Measurements from ENCODE around the gene GRIA4.

- no peak for TF ChIP-seq POLR2A (IDR thresholded peaks at IDR 0.05)
- TF ChIP-seq, protein P1, sequence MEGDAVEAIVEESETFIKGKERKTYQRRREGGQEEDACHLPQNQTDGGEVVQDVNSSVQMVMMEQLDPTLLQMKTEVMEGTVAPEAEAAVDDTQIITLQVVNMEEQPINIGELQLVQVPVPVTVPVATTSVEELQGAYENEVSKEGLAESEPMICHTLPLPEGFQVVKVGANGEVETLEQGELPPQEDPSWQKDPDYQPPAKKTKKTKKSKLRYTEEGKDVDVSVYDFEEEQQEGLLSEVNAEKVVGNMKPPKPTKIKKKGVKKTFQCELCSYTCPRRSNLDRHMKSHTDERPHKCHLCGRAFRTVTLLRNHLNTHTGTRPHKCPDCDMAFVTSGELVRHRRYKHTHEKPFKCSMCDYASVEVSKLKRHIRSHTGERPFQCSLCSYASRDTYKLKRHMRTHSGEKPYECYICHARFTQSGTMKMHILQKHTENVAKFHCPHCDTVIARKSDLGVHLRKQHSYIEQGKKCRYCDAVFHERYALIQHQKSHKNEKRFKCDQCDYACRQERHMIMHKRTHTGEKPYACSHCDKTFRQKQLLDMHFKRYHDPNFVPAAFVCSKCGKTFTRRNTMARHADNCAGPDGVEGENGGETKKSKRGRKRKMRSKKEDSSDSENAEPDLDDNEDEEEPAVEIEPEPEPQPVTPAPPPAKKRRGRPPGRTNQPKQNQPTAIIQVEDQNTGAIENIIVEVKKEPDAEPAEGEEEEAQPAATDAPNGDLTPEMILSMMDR (IDR thresholded peaks at IDR 0.05) = no peak
These were observed 90.4 kb downstream of the GRIA4 start for GRCh38 chr11:105700271-105700670.

Data from upper lobe of left lung (tissue), 4 donors.